Common myeloid progenitor, CD34-positive (primary cell): ENCODE results near the gene TBC1D22B.

Experiments used
- CTCF ChIA-PET: fragments of 350-600 bp; sonication (Branson Sonifier 250); formaldehyde crosslinking; loops from one replicate; lab custom pipeline; 2021; ENCODE audit warnings: antibody characterized with exemption; lab: Charles Lee
- POLR2A ChIA-PET: fragments of 350-600 bp; sonication (Branson Sonifier 250); formaldehyde crosslinking; loops from one replicate; lab custom pipeline; 2021; ENCODE audit warnings: antibody characterized with exemption; lab: Charles Lee
- DNase-seq, 3 donors: peaks; one replicate each; pipeline versions ENCODE4 v3.0.0 to v3.0.0-alpha.2; 2013
- H3K27ac ChIP-seq, 2 experiments: 1 replicate in 1 of 2; 2 replicates in 1 of 2; pipeline ENCODE4 v1.7.0; 2013; ENCODE audit warnings: inconsistent platforms in 2 of 2, low read length in 2 of 2, mild to moderate bottlenecking in 2 of 2, low read depth in 1 of 2, moderate library complexity in 1 of 2; ENCODE audit not compliant: severe bottlenecking in 2 of 2, insufficient read depth in 1 of 2, poor library complexity in 1 of 2
- H3K27me3 ChIP-seq, 5 experiments: replicated peaks in 2 of 5; 1 replicate in 3 of 5; 2 replicates in 2 of 5; pipeline versions ENCODE4 v1.6.1 to v1.7.0; 2013; ENCODE audit warnings: low read length in 4 of 5, mild to moderate bottlenecking in 2 of 5, moderate library complexity in 2 of 5, inconsistent platforms in 1 of 5; ENCODE audit not compliant: insufficient read depth in 5 of 5, control insufficient read depth in 4 of 5
- H3K36me3 ChIP-seq, 4 experiments: 1 replicate in 2 of 4; 2 replicates in 2 of 4; pipeline versions ENCODE4 v1.6.1 to v1.7.0; 2013; ENCODE audit warnings: low read length in 3 of 4, control low read depth in 1 of 4, mild to moderate bottlenecking in 1 of 4; ENCODE audit not compliant: control insufficient read depth in 4 of 4, insufficient read depth in 4 of 4
- H3K4me1 ChIP-seq, 4 experiments: 1 replicate in 3 of 4; 2 replicates in 1 of 4; pipeline versions ENCODE4 v1.6.1 to v1.7.1; 2013; ENCODE audit warnings: low read length in 3 of 4, mild to moderate bottlenecking in 3 of 4, control low read depth in 1 of 4, inconsistent platforms in 1 of 4, moderate library complexity in 1 of 4; ENCODE audit not compliant: control insufficient read depth in 4 of 4, insufficient read depth in 4 of 4; ENCODE audit errors: control extremely low read depth in 1 of 4
- H3K4me3 ChIP-seq, 7 experiments: 1 replicate in 4 of 7; 2 replicates in 3 of 7; pipeline versions ENCODE4 v1.5.1 to v1.7.0; 2013; ENCODE audit warnings: mild to moderate bottlenecking in 7 of 7, low read length in 6 of 7, moderate library complexity in 6 of 7, inconsistent platforms in 2 of 7, low read depth in 2 of 7, control low read depth in 1 of 7; ENCODE audit not compliant: insufficient read depth in 4 of 7, control insufficient read depth in 1 of 7; ENCODE audit errors: extremely low read depth in 1 of 7
- H3K9me3 ChIP-seq, 5 experiments: 1 replicate in 4 of 5; 2 replicates in 1 of 5; pipeline versions ENCODE4 v1.6.1 to v1.7.1; 2013; ENCODE audit warnings: low read length in 4 of 5, mild to moderate bottlenecking in 2 of 5, inconsistent platforms in 1 of 5, low read depth in 1 of 5, moderate library complexity in 1 of 5; ENCODE audit not compliant: control insufficient read depth in 4 of 5, insufficient read depth in 2 of 5; ENCODE audit errors: control extremely low read depth in 1 of 5
- WGBS: methylation state at CpG from one replicate; pipeline ENCODE4 v1.1.5; 2013; ENCODE audit not compliant: insufficient coverage; 5-methylcytosine and 5-hydroxymethylcytosine counted together

The TBC1D22B gene

GRCh38 chr6:37244430-37245310 lies 12.9 kb upstream of the TBC1D22B start:
- ChIA-PET POLR2A (no interaction called here), CTCF (no interaction called here)
- Histone ChIP-seq H3K4me1 (peaks cover 0 to 48% (median 8%) of the 10 kb centered on the region in 4 experiments), H3K27me3 (no peaks in the 10 kb centered on the region), H3K9me3 (no peaks in the 10 kb centered on the region), H3K36me3 (no peaks in the 10 kb centered on the region), H3K27ac (peak overlapping the region in 1 of 2 experiments; percentile 2), H3K4me3 (no peak overlapping the region)
- no peak for DNase-seq
- WGBS = 99% methylated on average over 5 of the region's 6 CpGs

GRCh38 chr6:37251211-37251780 lies 6.3 kb upstream of the TBC1D22B start:
- no peak for DNase-seq
- H3K27me3 ChIP-seq = no peaks in the 10 kb centered on the region
- ChIA-PET CTCF (no interaction called here), POLR2A (no interaction called here)
- H3K27ac ChIP-seq = no peak overlapping the region
- H3K4me3 ChIP-seq = no peak overlapping the region
- H3K9me3 ChIP-seq = no peaks in the 10 kb centered on the region
- peaks cover 0 to under 1% (median 0%) of the 10 kb centered on the region in 4 experiments for H3K4me1 ChIP-seq
- H3K36me3 ChIP-seq = no peaks in the 10 kb centered on the region
- WGBS = 100% methylated on average over 1 of the region's 4 CpGs

GRCh38 chr6:37253486-37254007 lies 4.0 kb upstream of the TBC1D22B start:
- Histone ChIP-seq H3K36me3 (no peaks in the 10 kb centered on the region), H3K4me3 (no peak overlapping the region), H3K27ac (no peak overlapping the region), H3K9me3 (no peaks in the 10 kb centered on the region), H3K4me1 (peaks cover 7 to 8% (median 7%) of the 10 kb centered on the region in 4 experiments), H3K27me3 (no peaks in the 10 kb centered on the region)
- ChIA-PET CTCF (interaction anchor here (1.0 to 1.2 kb wide), 4 partner anchors 18 to 233 kb away, joined by 3 read pairs; no protein-coding TSS in a partner anchor), POLR2A (no interaction called here)
- no peak for DNase-seq

- no peaks in the 10 kb centered on the region for H3K27me3 ChIP-seq
- H3K27ac ChIP-seq = no peak overlapping the region
- H3K36me3 ChIP-seq = no peaks in the 10 kb centered on the region
- ChIA-PET CTCF (interaction anchor here (0.6 to 1.3 kb wide), 4 partner anchors 9 to 64 kb away, joined by 3 to 5 read pairs (median 3); no protein-coding TSS in a partner anchor), POLR2A (no interaction called here)
- no peak for DNase-seq
- H3K4me3 ChIP-seq = no peak overlapping the region
- H3K4me1 ChIP-seq = peaks cover 18 to 21% (median 20%) of the 10 kb centered on the region in 4 experiments
- no peaks in the 10 kb centered on the region for H3K9me3 ChIP-seq
- 98% methylated on average over 5 of the region's 5 CpGs for WGBS
These were observed 2.7 kb upstream of the TBC1D22B start for GRCh38 chr6:37254881-37255280.

- Histone ChIP-seq H3K27ac (peak overlapping the region in 1 of 2 experiments; percentile 98), H3K27me3 (no peaks in the 10 kb centered on the region), H3K9me3 (no peaks in the 10 kb centered on the region), H3K4me1 (peaks cover 22 to 29% (median 25%) of the 10 kb centered on the region in 4 experiments), H3K4me3 (peak overlapping the region in 6 of 7 experiments; percentile 81 to 96 (median 92)), H3K36me3 (peaks cover 0 to 2% (median 0%) of the 10 kb centered on the region in 4 experiments)
- CTCF ChIA-PET = interaction anchor here (0.9 to 2.7 kb wide), 4 partner anchors 9 to 57 kb away, joined by 3 to 8 read pairs (median 4); no protein-coding TSS in a partner anchor
- 80% methylated on average over 5 of the region's 12 CpGs for WGBS
- POLR2A ChIA-PET = interaction anchor here (0.7 to 1.5 kb wide), 10 partner anchors 9 to 87 kb away, joined by 3 to 10 read pairs (median 4); partner anchors contain the start of gene PIM1
- no peak for DNase-seq
These were observed 766 bp upstream of the TBC1D22B start for GRCh38 chr6:37256692-37257319.

- DNase-seq = no peak
- Histone ChIP-seq H3K4me3 (peak overlapping the region; percentile 81 to 96 (median 92)), H3K27ac (peak overlapping the region in 1 of 2 experiments; percentile 98), H3K27me3 (no peaks in the 10 kb centered on the region), H3K9me3 (no peaks in the 10 kb centered on the region), H3K36me3 (peaks cover 0 to 2% (median 0%) of the 10 kb centered on the region in 4 experiments), H3K4me1 (peaks cover 22 to 29% (median 25%) of the 10 kb centered on the region in 4 experiments)
- POLR2A ChIA-PET = interaction anchor here (0.7 to 1.5 kb wide), 9 partner anchors 10 to 87 kb away, joined by 3 to 10 read pairs (median 4); partner anchors contain the start of gene PIM1
- WGBS = 0% methylated on average over 7 of the region's 9 CpGs
- CTCF ChIA-PET = interaction anchor here (0.9 to 2.7 kb wide), 5 partner anchors 9 to 62 kb away, joined by 3 to 8 read pairs (median 4); no protein-coding TSS in a partner anchor
These were observed 295 bp upstream of the TBC1D22B start for GRCh38 chr6:37257320-37257633.
